AG04450 (cell line): Measurements from ENCODE around the gene HMX2. TPM values are rescaled to one million over a fixed set of nuclear protein-coding genes. Genes with fewer than 3 reads are reported as not detected.

Experiments used
- CTCF ChIA-PET: fragments of 300-600, 350-600 bp; formaldehyde crosslinking; extraction: SDS; loops from one replicate; lab custom pipeline; 2022; ENCODE audit warnings: antibody characterized with exemption, inconsistent platforms; lab: Charles Lee
- POLR2A ChIA-PET: fragments of 350-600 bp; formaldehyde crosslinking; extraction: SDS; loops from one replicate; lab custom pipeline; 2021; ENCODE audit warnings: antibody characterized with exemption, inconsistent platforms; lab: Yijun Ruan, JAX
- DNase-seq: peaks from one replicate; pipeline ENCODE4 v3.0.0-alpha.2; 2011; ENCODE audit warnings: low read depth, low spot score
- H3K27ac ChIP-seq: one replicate; pipeline ENCODE4 v1.5.1; 2012; ENCODE audit warnings: low read depth, low read length, control low read depth
- H3K27me3 ChIP-seq: one replicate; pipeline ENCODE4 v1.6.0; 2012; ENCODE audit warnings: low read length; ENCODE audit not compliant: control insufficient read depth, insufficient read depth
- H3K4me3 ChIP-seq: 2 replicates; pipeline ENCODE4 v1.5.1; 2011; ENCODE audit warnings: mild to moderate bottlenecking, low read depth, low read length, control low read depth
- H3K9me3 ChIP-seq: 2 replicates; pipeline ENCODE4 v1.5.1; 2012; ENCODE audit warnings: low read length; ENCODE audit not compliant: control insufficient read depth, insufficient read depth
- polyA plus RNA-seq: library from polyadenylated mRNA; depleted of rRNA; stranded (reverse); fragments of >200 nt; gene quantifications from 2 replicates; pipeline ENCODE4 v1.2.3, GENCODE V29; 2011
- TF ChIP-seq, protein P1 (sequence below): IDR thresholded peaks from 2 replicates; pipeline ENCODE4 v1.5.1; 2011; ENCODE audit warnings: low read depth, low read length, control low read depth, inconsistent platforms

Gene HMX2
- polyA plus RNA-seq, 1 experiment = not detected

DNA sequence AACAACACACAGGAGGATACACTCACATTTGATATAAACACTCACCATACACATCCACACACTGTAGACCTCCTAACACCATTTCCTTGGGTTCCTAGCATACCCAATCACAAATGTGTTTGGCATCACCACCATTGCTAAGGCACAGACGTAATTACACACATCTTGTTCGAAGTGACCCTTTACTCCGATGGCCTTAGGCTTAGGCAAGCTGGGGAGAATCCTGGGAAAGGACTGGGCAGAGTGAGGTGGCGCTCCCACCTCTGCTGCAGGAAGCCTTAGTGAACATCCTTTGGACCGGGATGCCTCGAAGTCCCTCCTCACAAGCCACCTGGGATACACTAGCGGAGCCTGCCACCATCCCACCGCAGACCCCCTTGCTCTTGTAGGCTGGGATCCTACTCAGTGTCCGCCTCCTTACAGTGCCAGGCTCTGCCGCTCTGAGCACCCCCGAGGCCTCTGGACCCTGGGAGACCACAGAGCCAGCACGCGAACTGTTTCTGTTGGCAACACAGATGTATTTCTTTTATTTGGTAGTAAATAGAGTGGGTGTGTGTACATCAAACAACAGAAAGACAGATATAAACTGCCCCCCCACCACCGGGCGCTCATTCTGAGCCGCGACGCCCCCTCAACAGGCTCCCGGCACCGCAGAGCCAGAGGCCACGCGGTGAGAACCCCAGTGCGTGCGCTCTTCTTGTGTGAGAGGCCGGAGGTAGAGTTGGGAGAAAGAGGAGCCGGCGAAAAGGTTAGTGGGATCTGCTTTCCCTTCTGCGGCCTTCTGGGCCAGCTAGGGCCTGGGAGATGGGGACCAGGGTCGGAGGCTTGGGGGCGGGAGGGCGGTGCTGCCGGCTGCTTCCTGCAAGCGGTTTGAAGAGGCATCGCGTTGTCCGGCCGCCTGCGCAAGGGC is 5.9 kb upstream of the HMX2 start:
- TF ChIP-seq, protein P1, sequence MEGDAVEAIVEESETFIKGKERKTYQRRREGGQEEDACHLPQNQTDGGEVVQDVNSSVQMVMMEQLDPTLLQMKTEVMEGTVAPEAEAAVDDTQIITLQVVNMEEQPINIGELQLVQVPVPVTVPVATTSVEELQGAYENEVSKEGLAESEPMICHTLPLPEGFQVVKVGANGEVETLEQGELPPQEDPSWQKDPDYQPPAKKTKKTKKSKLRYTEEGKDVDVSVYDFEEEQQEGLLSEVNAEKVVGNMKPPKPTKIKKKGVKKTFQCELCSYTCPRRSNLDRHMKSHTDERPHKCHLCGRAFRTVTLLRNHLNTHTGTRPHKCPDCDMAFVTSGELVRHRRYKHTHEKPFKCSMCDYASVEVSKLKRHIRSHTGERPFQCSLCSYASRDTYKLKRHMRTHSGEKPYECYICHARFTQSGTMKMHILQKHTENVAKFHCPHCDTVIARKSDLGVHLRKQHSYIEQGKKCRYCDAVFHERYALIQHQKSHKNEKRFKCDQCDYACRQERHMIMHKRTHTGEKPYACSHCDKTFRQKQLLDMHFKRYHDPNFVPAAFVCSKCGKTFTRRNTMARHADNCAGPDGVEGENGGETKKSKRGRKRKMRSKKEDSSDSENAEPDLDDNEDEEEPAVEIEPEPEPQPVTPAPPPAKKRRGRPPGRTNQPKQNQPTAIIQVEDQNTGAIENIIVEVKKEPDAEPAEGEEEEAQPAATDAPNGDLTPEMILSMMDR = no peak
- Histone ChIP-seq H3K27ac (no peak overlapping the region), H3K4me3 (no peak overlapping the region), H3K27me3 (peaks cover 99% of the 10 kb centered on the region), H3K9me3 (peaks cover 5% of the 10 kb centered on the region; the same call in 1 of the 2 replicates)
- POLR2A ChIA-PET = no interaction called here
- CTCF ChIA-PET = interaction anchor here (0.6 kb wide), 1 partner anchor 498 kb away, joined by 3 read pairs; no protein-coding TSS in a partner anchor
- no peak for DNase-seq

GRCh38 chr10:123142701-123143161 is 5.2 kb upstream of the HMX2 start:
- Histone ChIP-seq H3K9me3 (peaks cover 5% of the 10 kb centered on the region; the same call in 1 of the 2 replicates), H3K27ac (no peak overlapping the region), H3K4me3 (no peak overlapping the region), H3K27me3 (peaks cover 100% of the 10 kb centered on the region)
- ChIA-PET CTCF (interaction anchor here (0.6 kb wide), 1 partner anchor 498 kb away, joined by 3 read pairs; no protein-coding TSS in a partner anchor), POLR2A (no interaction called here)
- DNase-seq = no peak
- TF ChIP-seq, protein P1 = no peak

DNA sequence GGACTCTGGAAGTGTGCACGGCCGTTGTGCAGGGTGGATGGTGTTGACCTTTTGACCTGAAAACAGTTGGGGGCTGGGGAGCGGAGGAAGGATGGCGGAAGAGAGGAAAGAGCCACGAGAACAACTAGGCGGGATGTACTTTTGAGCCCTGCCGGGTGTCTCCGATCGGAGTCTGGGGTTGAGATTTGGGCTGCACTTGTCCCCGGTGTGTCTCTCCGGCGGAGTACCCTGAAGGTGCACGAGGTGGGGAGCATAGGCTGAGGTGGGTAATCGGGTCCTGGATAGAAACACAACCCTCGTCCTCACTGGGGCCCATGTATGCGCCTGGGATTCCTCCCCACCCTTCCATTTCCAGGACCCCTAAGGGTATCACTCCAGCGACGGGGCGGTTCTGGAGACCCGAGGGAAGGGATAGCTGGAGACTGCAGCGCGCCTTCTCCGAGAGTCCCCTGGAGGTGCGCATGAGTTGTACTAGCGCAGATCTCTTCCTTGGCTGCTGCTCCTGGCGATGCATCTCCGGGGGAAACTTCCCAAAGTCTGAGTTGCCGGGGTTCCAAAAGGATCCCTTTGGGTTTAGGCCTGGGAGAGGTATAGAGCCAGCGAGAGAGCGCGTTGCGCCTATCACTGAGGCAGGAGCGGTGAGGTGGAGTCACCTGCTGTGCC is 4.6 kb upstream of the HMX2 start:
- CTCF ChIA-PET = interaction anchor here (0.6 kb wide), 1 partner anchor 10 kb away, joined by 4 read pairs; no protein-coding TSS in a partner anchor
- H3K27ac ChIP-seq = no peak overlapping the region
- H3K4me3 ChIP-seq = no peak overlapping the region
- H3K27me3 ChIP-seq = peaks cover 100% of the 10 kb centered on the region
- no peak for DNase-seq
- peaks cover 5% of the 10 kb centered on the region; the same call in 1 of the 2 replicates for H3K9me3 ChIP-seq
- TF ChIP-seq, protein P1 = no peak
- POLR2A ChIA-PET = no interaction called here

DNA sequence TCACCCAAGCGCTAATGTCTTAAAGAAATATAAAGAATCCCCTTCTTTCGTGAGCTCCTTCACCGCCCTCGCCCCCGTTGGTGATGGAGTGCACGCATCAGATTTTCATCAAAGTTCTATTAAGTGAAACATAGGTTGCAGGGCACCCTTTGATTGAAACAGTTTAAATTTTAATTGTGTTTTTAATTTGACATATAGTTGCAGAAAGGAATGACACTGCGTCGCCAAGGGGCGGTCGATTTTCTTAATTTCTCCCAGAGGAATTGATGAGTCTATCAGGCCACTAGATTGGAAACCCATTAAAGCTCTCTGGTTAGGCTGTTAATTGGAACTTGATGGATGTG is 4.1 kb upstream of the HMX2 start:
- CTCF ChIA-PET = interaction anchor here (0.6 kb wide), 1 partner anchor 10 kb away, joined by 4 read pairs; no protein-coding TSS in a partner anchor
- no peak overlapping the region for H3K4me3 ChIP-seq
- no peak overlapping the region for H3K27ac ChIP-seq
- TF ChIP-seq, protein P1 = no peak
- POLR2A ChIA-PET = no interaction called here
- H3K9me3 ChIP-seq = peaks cover 5% of the 10 kb centered on the region; the same call in 1 of the 2 replicates
- peaks cover 99% of the 10 kb centered on the region for H3K27me3 ChIP-seq
- no peak for DNase-seq
